ENCODE results near the gene IL4. TPM values are rescaled to one million over a fixed set of nuclear protein-coding genes. Genes with fewer than 3 reads are reported as not detected.

The IL4 gene
- total and polyA plus RNA-seq, 2 experiments from 2014 or later = not detected

DNA sequence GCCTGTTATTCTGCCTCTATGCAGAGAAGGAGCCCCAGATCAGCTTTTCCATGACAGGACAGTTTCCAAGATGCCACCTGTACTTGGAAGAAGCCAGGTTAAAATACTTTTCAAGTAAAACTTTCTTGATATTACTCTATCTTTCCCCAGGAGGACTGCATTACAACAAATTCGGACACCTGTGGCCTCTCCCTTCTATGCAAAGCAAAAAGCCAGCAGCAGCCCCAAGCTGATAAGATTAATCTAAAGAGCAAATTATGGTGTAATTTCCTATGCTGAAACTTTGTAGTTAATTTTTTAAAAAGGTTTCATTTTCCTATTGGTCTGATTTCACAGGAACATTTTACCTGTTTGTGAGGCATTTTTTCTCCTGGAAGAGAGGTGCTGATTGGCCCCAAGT is 301 bp upstream of the IL4 start (continued):
- TF ChIP-seq, protein P1, sequence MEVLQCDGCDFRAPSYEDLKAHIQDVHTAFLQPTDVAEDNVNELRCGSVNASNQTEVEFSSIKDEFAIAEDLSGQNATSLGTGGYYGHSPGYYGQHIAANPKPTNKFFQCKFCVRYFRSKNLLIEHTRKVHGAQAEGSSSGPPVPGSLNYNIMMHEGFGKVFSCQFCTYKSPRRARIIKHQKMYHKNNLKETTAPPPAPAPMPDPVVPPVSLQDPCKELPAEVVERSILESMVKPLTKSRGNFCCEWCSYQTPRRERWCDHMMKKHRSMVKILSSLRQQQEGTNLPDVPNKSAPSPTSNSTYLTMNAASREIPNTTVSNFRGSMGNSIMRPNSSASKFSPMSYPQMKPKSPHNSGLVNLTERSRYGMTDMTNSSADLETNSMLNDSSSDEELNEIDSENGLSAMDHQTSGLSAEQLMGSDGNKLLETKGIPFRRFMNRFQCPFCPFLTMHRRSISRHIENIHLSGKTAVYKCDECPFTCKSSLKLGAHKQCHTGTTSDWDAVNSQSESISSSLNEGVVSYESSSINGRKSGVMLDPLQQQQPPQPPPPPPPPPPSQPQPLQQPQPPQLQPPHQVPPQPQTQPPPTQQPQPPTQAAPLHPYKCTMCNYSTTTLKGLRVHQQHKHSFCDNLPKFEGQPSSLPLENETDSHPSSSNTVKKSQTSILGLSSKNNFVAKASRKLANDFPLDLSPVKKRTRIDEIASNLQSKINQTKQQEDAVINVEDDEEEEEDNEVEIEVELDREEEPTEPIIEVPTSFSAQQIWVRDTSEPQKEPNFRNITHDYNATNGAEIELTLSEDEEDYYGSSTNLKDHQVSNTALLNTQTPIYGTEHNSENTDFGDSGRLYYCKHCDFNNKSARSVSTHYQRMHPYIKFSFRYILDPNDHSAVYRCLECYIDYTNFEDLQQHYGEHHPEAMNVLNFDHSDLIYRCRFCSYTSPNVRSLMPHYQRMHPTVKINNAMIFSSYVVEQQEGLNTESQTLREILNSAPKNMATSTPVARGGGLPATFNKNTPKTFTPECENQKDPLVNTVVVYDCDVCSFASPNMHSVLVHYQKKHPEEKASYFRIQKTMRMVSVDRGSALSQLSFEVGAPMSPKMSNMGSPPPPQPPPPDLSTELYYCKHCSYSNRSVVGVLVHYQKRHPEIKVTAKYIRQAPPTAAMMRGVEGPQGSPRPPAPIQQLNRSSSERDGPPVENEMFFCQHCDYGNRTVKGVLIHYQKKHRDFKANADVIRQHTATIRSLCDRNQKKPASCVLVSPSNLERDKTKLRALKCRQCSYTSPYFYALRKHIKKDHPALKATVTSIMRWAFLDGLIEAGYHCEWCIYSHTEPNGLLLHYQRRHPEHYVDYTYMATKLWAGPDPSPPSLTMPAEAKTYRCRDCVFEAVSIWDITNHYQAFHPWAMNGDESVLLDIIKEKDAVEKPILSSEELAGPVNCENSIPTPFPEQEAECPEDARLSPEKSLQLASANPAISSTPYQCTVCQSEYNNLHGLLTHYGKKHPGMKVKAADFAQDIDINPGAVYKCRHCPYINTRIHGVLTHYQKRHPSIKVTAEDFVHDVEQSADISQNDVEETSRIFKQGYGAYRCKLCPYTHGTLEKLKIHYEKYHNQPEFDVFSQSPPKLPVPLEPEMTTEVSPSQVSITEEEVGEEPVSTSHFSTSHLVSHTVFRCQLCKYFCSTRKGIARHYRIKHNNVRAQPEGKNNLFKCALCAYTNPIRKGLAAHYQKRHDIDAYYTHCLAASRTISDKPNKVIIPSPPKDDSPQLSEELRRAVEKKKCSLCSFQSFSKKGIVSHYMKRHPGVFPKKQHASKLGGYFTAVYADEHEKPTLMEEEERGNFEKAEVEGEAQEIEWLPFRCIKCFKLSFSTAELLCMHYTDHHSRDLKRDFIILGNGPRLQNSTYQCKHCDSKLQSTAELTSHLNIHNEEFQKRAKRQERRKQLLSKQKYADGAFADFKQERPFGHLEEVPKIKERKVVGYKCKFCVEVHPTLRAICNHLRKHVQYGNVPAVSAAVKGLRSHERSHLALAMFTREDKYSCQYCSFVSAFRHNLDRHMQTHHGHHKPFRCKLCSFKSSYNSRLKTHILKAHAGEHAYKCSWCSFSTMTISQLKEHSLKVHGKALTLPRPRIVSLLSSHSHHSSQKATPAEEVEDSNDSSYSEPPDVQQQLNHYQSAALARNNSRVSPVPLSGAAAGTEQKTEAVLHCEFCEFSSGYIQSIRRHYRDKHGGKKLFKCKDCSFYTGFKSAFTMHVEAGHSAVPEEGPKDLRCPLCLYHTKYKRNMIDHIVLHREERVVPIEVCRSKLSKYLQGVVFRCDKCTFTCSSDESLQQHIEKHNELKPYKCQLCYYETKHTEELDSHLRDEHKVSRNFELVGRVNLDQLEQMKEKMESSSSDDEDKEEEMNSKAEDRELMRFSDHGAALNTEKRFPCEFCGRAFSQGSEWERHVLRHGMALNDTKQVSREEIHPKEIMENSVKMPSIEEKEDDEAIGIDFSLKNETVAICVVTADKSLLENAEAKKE (CRISPR knock-in tag; IDR thresholded peaks at IDR 0.05) = no peak
- TF ChIP-seq, protein P2, sequence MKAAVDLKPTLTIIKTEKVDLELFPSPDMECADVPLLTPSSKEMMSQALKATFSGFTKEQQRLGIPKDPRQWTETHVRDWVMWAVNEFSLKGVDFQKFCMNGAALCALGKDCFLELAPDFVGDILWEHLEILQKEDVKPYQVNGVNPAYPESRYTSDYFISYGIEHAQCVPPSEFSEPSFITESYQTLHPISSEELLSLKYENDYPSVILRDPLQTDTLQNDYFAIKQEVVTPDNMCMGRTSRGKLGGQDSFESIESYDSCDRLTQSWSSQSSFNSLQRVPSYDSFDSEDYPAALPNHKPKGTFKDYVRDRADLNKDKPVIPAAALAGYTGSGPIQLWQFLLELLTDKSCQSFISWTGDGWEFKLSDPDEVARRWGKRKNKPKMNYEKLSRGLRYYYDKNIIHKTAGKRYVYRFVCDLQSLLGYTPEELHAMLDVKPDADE (IDR thresholded peaks at IDR 0.05) = no peak
- TF ChIP-seq ZNF114 (CRISPR knock-in tag; IDR thresholded peaks at IDR 0.05) (no peak), ZNF331 (CRISPR knock-in tag; IDR thresholded peaks at IDR 0.05; ENCODE audit: low read depth) (no peak)

DNA sequence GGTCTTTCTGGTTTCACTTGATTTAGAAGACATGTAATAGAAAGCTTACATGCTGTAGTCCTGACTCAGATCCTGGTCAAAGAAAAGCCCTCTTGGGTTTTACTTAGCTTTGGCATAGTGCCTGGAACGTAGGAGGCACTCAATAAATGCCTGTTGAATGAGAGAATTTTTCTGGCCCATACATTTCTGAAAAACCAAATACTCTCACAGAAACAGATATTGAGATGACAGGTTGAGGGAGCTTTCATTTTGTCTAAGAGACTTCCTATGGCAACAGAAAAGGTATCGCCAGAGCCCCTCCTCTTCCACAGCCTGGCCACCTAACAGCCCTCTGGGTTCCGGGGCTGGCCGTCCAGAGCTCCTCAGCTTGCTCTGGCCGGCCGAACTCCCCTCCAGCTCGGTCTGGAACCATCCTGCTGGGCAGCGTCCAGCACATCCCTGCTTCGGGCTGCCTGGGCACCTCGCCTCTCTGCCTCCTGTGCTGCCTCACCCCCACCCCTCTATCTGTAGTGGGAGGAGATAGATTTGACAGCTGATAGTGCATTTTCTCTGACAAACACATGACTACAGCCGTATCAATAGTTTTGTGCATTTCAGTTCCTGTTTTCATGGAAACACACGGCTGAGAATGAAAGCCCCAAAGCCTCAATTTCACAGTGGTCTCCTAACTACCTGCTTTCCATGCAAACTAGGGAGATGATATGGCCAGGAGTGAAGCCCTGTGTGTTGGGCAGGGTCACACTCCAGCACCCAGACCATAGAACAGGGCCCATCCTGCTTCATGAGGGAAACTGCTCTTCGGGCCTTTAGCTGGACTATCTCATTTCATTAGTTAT is 1.1 kb downstream of the IL4 start:
- no peaks in the 10 kb centered on the region for H3K4me1 ChIP-seq (ENCODE audit: insufficient read depth)
- H3K4me3 ChIP-seq = no peak overlapping the region
- H3K27ac ChIP-seq (ENCODE audit: low read depth) = no peak overlapping the region
- no peaks in the 10 kb centered on the region for H3K79me2 ChIP-seq (replicated peaks; ENCODE audit: insufficient read depth)
- Mint-ChIP-seq H3K4me3 (no peak overlapping the region), H3K27me3 (ENCODE audit: insufficient read depth, low read depth, poor library complexity) (peaks cover 2% of the 10 kb centered on the region), H3K4me1 (peaks cover 3% of the 10 kb centered on the region; the same call in 2 of the 3 replicates), H3K27ac (no peak overlapping the region), H3K36me3 (ENCODE audit: low read depth) (no peaks in the 10 kb centered on the region; the same call in 2 of the 3 replicates), H3K9me3 (no peaks in the 10 kb centered on the region; the same call in 2 of the 3 replicates)
- no peaks in the 10 kb centered on the region for H3K36me3 ChIP-seq (ENCODE audit: insufficient read depth)
- no peaks in the 10 kb centered on the region for H3F3A ChIP-seq (replicated peaks; ENCODE audit: low read depth)
- no peak overlapping the region for H3K4me2 ChIP-seq
- H3K9me2 ChIP-seq (ENCODE audit: insufficient read depth) = peaks cover 2% of the 10 kb centered on the region; the same call in 1 of the 2 replicates
- H4K20me1 ChIP-seq (replicated peaks; ENCODE audit: insufficient read depth) = no peaks in the 10 kb centered on the region
- DNase-seq (ENCODE audit: low spot score) = no peak
- 0 out of 2 replicates have a peak overlapping the region, but pooled peaks have one; percentile 76 for H2AFZ ChIP-seq
- no peak for ATAC-seq
- no peaks in the 10 kb centered on the region for H3K27me3 ChIP-seq (ENCODE audit: insufficient read depth)
- TF ChIP-seq, protein P3, sequence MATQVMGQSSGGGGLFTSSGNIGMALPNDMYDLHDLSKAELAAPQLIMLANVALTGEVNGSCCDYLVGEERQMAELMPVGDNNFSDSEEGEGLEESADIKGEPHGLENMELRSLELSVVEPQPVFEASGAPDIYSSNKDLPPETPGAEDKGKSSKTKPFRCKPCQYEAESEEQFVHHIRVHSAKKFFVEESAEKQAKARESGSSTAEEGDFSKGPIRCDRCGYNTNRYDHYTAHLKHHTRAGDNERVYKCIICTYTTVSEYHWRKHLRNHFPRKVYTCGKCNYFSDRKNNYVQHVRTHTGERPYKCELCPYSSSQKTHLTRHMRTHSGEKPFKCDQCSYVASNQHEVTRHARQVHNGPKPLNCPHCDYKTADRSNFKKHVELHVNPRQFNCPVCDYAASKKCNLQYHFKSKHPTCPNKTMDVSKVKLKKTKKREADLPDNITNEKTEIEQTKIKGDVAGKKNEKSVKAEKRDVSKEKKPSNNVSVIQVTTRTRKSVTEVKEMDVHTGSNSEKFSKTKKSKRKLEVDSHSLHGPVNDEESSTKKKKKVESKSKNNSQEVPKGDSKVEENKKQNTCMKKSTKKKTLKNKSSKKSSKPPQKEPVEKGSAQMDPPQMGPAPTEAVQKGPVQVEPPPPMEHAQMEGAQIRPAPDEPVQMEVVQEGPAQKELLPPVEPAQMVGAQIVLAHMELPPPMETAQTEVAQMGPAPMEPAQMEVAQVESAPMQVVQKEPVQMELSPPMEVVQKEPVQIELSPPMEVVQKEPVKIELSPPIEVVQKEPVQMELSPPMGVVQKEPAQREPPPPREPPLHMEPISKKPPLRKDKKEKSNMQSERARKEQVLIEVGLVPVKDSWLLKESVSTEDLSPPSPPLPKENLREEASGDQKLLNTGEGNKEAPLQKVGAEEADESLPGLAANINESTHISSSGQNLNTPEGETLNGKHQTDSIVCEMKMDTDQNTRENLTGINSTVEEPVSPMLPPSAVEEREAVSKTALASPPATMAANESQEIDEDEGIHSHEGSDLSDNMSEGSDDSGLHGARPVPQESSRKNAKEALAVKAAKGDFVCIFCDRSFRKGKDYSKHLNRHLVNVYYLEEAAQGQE (IDR thresholded peaks at IDR 0.05; ENCODE audit: unreplicated experiment) = no peak
